Left lobe of liver (tissue), 2 donors: ENCODE data around the gene KIAA1671. TPM values are rescaled to one million over a fixed set of nuclear protein-coding genes. Genes with fewer than 3 reads are reported as not detected.

ENCODE experiments used
- ATAC-seq: fragments of 200-7000 bp; cut with Tn5 transposase; one replicate; pipeline ENCODE4 v1.9.1; 2020; ENCODE audit warnings: mild to moderate bottlenecking, moderate library complexity
- DNase-seq: peaks from one replicate; pipeline ENCODE4 v3.0.0-alpha.2; 2020; ENCODE audit warnings: low spot score
- total RNA-seq: library from RNA; stranded (reverse); gene quantifications from one replicate; pipeline ENCODE4 v1.2.1, GENCODE V29; 2021
- donor health status: DM: no; HTN: no; CAD: no; lungs with moderate emphysema.
- donor health status: DM: no; HTN: yes; CAD: no.

The KIAA1671 gene
- total RNA-seq, 1 donor from 2014 or later = 38.9 TPM

- DNase-seq (peak; percentile 90), ATAC-seq (peak; percentile 62)
Observed at GRCh38 chr22:25109878-25110595, 157.5 kb downstream of the KIAA1671 start.

GRCh38 chr22:25110596-25110845 lies 158.0 kb downstream of the KIAA1671 start:
- ATAC-seq (no peak), DNase-seq (no peak)

GRCh38 chr22:25110846-25111578 lies 158.5 kb downstream of the KIAA1671 start:
- DNase-seq = peak; percentile 91
- ATAC-seq = peak; percentile 67

- peak; percentile 78 for DNase-seq
Observed at GRCh38 chr22:25111579-25112517, 159.3 kb downstream of the KIAA1671 start.

GRCh38 chr22:25112538-25113253 lies 160.2 kb downstream of the KIAA1671 start:
- ATAC-seq (peak; percentile 26), DNase-seq (peak; percentile 61)

More at GRCh38 chr22:25111579-25112517, 159.3 kb downstream of the KIAA1671 start:
- ATAC-seq = peak; percentile 43

- ATAC-seq (peak; percentile 10), DNase-seq (peak; percentile 58)
Observed at GRCh38 chr22:25113316-25113721, 160.8 kb downstream of the KIAA1671 start.

GRCh38 chr22:25114369-25115362 lies 162.2 kb downstream of the KIAA1671 start:
- ATAC-seq = no peak
- no peak for DNase-seq

GRCh38 chr22:25119609-25120008 lies 167.1 kb downstream of the KIAA1671 start:
- DNase-seq (no peak), ATAC-seq (no peak)

- ATAC-seq = peak; percentile 76
- peak; percentile 78 for DNase-seq
Observed at GRCh38 chr22:25120093-25120561, 167.6 kb downstream of the KIAA1671 start.

GRCh38 chr22:25120761-25121212 lies 168.3 kb downstream of the KIAA1671 start:
- DNase-seq (peak; percentile 85), ATAC-seq (peak; percentile 76)

GRCh38 chr22:25122136-25122764 lies 169.7 kb downstream of the KIAA1671 start:
- DNase-seq = no peak
- no peak for ATAC-seq

GRCh38 chr22:25123677-25124076 lies 171.2 kb downstream of the KIAA1671 start:
- DNase-seq (no peak), ATAC-seq (no peak)

GRCh38 chr22:25125693-25126357 lies 173.3 kb downstream of the KIAA1671 start:
- DNase-seq (no peak), ATAC-seq (peak; percentile 38)

- DNase-seq (no peak), ATAC-seq (no peak)
Observed at GRCh38 chr22:25126510-25126909, 174.0 kb downstream of the KIAA1671 start.

GRCh38 chr22:25127318-25127717 lies 174.8 kb downstream of the KIAA1671 start:
- DNase-seq = no peak
- ATAC-seq = no peak

- ATAC-seq = peak; percentile 5
- no peak for DNase-seq
Observed at GRCh38 chr22:25130462-25130861, 177.9 kb downstream of the KIAA1671 start.

GRCh38 chr22:25131198-25131887 lies 178.8 kb downstream of the KIAA1671 start:
- peak; percentile 81 for ATAC-seq

GRCh38 chr22:25134028-25134427 lies 181.5 kb downstream of the KIAA1671 start:
- ATAC-seq = peak; percentile 11
- no peak for DNase-seq

More at GRCh38 chr22:25131198-25131887, 178.8 kb downstream of the KIAA1671 start:
- DNase-seq = peak; percentile 80
